PFSK-1 (cell line): ENCODE data around the gene EVL.

Source experiments
- FOXP2 ChIP-seq: optimal IDR thresholded peaks from 2 replicates; pipeline ENCODE3; 2011; ENCODE audit warnings: borderline replicate concordance, control low read depth, inconsistent platforms; ENCODE audit not compliant: insufficient read depth; ENCODE audit errors: extremely low read length, extremely low read depth
- POLR2AphosphoS5 ChIP-seq: IDR thresholded peaks from 2 replicates; pipeline ENCODE4 v1.6.1; 2012; ENCODE audit warnings: low read depth, mild to moderate bottlenecking, control low read depth, low read length, moderate library complexity
- SIN3A ChIP-seq: IDR thresholded peaks from 2 replicates; pipeline ENCODE4 v1.6.1; 2012; ENCODE audit warnings: mild to moderate bottlenecking, low read length, moderate library complexity, borderline replicate concordance; ENCODE audit not compliant: insufficient read depth
- TAF1 ChIP-seq: IDR thresholded peaks from 2 replicates; pipeline ENCODE4 v1.6.1; 2012; ENCODE audit warnings: low read length, control low read depth, borderline replicate concordance; ENCODE audit not compliant: insufficient read depth
- TF ChIP-seq, protein P1 (sequence below), 2 experiments: IDR thresholded peaks; 2 replicates each; pipeline versions ENCODE4 v1.6.1 to v1.8.0; 2011 to 2012; ENCODE audit warnings: low read depth in 2 of 2, low read length in 2 of 2, control low read depth in 1 of 2, inconsistent platforms in 1 of 2, mild to moderate bottlenecking in 1 of 2, moderate library complexity in 1 of 2; ENCODE audit not compliant: insufficient read depth in 1 of 2

Gene EVL

DNA sequence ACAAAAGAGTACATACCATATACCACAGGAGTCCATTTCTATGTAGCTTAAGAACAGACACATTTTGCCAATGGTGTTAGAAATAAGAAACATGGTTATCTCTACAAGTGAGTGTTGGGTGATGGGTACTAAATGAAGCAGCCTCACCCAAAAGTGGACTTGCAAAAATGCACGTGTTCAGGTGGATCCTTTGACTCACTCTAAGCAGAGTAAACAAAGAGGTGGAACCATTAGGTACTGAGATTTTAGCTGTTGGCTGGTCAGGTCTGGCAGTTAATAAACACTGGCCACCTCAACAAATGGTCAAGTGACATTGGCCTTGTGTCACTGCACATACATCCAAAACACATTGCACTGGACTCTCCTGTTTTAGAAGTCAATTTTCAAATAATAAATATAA, 27.6 kb downstream of the EVL start:
- TF ChIP-seq TAF1 (no peak), SIN3A (no peak), FOXP2 (no peak), POLR2AphosphoS5 (no peak)
- TF ChIP-seq, protein P1, sequence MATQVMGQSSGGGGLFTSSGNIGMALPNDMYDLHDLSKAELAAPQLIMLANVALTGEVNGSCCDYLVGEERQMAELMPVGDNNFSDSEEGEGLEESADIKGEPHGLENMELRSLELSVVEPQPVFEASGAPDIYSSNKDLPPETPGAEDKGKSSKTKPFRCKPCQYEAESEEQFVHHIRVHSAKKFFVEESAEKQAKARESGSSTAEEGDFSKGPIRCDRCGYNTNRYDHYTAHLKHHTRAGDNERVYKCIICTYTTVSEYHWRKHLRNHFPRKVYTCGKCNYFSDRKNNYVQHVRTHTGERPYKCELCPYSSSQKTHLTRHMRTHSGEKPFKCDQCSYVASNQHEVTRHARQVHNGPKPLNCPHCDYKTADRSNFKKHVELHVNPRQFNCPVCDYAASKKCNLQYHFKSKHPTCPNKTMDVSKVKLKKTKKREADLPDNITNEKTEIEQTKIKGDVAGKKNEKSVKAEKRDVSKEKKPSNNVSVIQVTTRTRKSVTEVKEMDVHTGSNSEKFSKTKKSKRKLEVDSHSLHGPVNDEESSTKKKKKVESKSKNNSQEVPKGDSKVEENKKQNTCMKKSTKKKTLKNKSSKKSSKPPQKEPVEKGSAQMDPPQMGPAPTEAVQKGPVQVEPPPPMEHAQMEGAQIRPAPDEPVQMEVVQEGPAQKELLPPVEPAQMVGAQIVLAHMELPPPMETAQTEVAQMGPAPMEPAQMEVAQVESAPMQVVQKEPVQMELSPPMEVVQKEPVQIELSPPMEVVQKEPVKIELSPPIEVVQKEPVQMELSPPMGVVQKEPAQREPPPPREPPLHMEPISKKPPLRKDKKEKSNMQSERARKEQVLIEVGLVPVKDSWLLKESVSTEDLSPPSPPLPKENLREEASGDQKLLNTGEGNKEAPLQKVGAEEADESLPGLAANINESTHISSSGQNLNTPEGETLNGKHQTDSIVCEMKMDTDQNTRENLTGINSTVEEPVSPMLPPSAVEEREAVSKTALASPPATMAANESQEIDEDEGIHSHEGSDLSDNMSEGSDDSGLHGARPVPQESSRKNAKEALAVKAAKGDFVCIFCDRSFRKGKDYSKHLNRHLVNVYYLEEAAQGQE (IDR thresholded peaks at IDR 0.05; ENCODE audit: insufficient read depth in 1 of 2, low read depth in 2 of 2, low read length in 2 of 2), result no peak

DNA sequence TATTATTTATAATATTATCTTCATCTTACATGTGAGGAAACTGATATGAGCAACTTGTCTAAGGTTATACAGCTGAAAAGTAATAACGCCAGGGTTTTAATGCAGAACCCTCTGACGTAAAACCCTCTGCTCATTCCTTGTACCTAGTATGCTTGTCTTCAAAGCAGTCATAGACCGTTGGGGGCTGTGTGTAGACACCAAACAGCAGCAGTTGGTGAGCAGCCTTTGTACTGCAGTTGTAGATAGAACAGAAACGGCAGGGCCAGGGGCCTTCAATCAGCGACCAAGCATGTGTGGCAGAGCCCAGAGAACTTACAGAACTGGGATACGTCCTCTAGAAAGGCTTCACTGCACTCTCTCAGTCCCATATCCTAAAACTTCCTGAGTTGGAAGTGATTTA, 28.1 kb downstream of the EVL start:
- no peak for TF ChIP-seq POLR2AphosphoS5
- TF ChIP-seq, protein P1 (IDR thresholded peaks at IDR 0.05; ENCODE audit: insufficient read depth in 1 of 2, low read depth in 2 of 2, low read length in 2 of 2), result no peak
- TF ChIP-seq TAF1, result no peak
- no peak for TF ChIP-seq SIN3A
- no peak for TF ChIP-seq FOXP2

DNA sequence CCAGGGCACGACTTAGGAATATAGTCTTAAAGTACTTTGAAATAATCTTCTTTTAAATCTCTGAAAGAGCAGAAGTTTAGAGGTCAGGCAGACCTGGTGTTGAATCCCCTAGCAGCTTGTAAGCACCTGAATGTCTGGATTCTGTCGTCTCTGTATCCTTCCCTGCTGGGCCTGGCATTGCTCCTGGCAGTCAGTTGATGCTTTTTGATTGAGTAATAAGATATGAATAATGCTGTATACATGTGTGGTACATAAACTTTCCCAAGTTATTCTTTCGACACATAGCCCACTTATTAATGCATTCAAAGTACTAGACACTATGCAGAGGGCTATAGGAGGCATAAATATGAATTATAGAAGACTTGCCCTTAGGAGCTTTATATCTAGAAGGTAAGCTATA, 31.4 kb downstream of the EVL start:
- TF ChIP-seq SIN3A (no peak), TAF1 (no peak), POLR2AphosphoS5 (no peak), FOXP2 (no peak)

DNA sequence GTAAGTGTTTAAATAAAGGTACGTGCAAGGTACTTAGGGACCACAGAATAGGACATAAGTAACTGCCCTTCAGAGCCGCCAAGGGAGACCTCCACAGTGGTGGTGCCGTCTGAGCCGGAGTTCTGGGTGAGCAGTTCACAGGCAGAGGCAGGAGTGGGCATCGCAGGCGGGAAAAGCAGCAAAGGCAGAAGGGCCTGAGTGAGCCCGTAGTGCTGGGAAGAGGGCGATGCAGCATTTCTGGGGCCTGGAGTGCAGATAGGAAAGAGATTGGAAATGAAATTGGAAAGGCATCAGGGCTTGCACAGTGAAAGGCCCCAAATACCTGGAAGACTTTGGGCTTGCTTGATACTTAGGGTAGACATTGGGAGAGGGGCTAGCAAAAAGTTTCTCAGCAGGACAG, 32.9 kb downstream of the EVL start:
- TF ChIP-seq SIN3A, result no peak
- TF ChIP-seq POLR2AphosphoS5, result no peak
- no peak for TF ChIP-seq TAF1
- no peak for TF ChIP-seq FOXP2
- TF ChIP-seq, protein P1 (IDR thresholded peaks at IDR 0.05; ENCODE audit: insufficient read depth in 1 of 2, low read depth in 2 of 2, low read length in 2 of 2), result no peak

DNA sequence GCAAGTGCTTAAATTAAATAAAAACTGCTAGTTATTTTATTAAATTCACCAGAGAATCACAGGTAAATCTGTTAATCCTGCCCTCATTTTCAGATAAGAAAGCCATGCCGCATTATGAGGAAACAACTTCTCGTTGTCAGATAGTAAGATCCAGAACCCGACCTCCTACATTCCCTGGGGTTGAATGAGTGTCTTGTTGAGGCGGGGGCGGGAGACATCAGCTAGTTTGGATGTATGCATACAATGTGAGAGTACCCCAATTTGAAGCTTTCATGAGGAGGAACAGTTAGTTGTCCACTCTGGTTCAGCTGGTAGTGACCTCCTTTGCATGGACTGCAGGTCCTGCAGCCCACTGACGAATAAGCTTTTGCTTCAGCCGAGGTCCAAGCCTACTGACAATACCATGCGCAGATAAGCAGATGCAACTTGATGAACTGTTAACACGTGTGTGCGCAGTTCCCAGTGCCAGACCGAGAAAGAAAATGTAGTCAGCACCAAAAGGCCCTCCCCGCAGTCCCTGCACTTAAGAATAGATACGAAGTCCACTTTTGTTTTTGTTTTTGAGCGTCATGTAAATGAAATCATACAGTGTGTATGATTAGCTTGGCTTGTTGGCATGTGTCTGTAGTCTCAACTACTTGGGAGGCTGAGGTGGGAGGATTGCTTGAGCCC, 34.9 kb downstream of the EVL start:
- TF ChIP-seq TAF1 (no peak), FOXP2 (no peak), SIN3A (no peak), POLR2AphosphoS5 (no peak)
- TF ChIP-seq, protein P1 (IDR thresholded peaks at IDR 0.05; ENCODE audit: insufficient read depth in 1 of 2, low read depth in 2 of 2, low read length in 2 of 2), result no peak
